ENCODE measurements around the gene AARS1.
"Not testable (repeated sequence)": the region's sequence is repeated elsewhere in the genome, so short reads cannot be mapped to it uniquely, and the experiment has no call there.

The AARS1 gene

DNA sequence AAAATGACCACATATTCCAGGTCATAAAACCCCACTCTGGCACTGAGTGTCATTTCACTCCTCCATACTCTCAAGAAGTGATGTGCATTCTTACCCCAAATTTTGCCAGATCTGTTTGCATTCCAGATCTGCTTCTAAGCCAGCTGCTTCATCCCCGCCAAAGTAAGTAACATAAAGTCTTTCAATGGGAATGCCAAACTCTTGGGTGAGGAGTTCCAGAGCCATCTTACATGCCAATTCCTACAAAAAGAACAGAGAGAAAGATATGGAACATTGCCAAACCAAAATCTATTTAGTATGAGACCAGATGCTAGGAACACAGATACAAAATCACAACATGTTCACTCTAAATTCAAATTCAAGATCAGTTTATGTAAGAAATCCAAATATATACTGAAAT is 12.9 kb downstream of the AARS1 start:
- TF ChIP-seq, protein P1, sequence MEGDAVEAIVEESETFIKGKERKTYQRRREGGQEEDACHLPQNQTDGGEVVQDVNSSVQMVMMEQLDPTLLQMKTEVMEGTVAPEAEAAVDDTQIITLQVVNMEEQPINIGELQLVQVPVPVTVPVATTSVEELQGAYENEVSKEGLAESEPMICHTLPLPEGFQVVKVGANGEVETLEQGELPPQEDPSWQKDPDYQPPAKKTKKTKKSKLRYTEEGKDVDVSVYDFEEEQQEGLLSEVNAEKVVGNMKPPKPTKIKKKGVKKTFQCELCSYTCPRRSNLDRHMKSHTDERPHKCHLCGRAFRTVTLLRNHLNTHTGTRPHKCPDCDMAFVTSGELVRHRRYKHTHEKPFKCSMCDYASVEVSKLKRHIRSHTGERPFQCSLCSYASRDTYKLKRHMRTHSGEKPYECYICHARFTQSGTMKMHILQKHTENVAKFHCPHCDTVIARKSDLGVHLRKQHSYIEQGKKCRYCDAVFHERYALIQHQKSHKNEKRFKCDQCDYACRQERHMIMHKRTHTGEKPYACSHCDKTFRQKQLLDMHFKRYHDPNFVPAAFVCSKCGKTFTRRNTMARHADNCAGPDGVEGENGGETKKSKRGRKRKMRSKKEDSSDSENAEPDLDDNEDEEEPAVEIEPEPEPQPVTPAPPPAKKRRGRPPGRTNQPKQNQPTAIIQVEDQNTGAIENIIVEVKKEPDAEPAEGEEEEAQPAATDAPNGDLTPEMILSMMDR (IDR thresholded peaks at IDR 0.05): no peak
- H3K27me3 Mint-ChIP-seq (ENCODE audit: low read depth, poor library complexity): peaks cover 4% of the 10 kb centered on the region
- H3K4me3 Mint-ChIP-seq: no peak overlapping the region
- DNase-seq: no peak
- no peak overlapping the region for H3K27ac Mint-ChIP-seq
- H3K9me3 Mint-ChIP-seq: no peaks in the 10 kb centered on the region
- H3K36me3 Mint-ChIP-seq (ENCODE audit: low read depth): peaks cover 79% of the 10 kb centered on the region
- H3K4me1 Mint-ChIP-seq: no peaks in the 10 kb centered on the region

DNA sequence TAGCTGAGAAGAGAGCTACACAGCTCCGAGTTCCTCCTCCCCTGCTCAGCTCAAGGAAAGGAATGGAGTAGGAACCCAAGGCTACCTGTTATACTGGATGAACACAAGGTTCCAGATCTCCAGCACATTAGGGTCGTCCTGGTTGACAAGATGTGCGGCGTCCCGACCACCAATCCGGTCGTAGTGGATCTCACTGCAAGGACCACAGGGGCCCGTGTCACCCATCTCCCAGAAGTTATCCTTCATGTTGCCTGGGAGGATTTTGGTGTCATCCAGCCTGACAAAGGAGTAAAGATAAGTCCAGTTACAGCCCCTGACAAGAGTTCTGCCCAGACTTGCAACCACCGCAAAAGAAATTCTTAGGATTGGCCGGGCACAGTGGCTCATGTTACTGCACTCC is 17.6 kb downstream of the AARS1 start:
- TF ChIP-seq, protein P1 (IDR thresholded peaks at IDR 0.05): no peak
- H3K9me3 Mint-ChIP-seq: no peaks in the 10 kb centered on the region
- H3K36me3 Mint-ChIP-seq (ENCODE audit: low read depth): peaks cover 80% of the 10 kb centered on the region
- DNase-seq: no peak
- H3K4me3 Mint-ChIP-seq: no peak overlapping the region
- H3K27me3 Mint-ChIP-seq (ENCODE audit: low read depth, poor library complexity): peaks cover 4% of the 10 kb centered on the region
- no peak overlapping the region for H3K27ac Mint-ChIP-seq
- H3K4me1 Mint-ChIP-seq: no peaks in the 10 kb centered on the region

DNA sequence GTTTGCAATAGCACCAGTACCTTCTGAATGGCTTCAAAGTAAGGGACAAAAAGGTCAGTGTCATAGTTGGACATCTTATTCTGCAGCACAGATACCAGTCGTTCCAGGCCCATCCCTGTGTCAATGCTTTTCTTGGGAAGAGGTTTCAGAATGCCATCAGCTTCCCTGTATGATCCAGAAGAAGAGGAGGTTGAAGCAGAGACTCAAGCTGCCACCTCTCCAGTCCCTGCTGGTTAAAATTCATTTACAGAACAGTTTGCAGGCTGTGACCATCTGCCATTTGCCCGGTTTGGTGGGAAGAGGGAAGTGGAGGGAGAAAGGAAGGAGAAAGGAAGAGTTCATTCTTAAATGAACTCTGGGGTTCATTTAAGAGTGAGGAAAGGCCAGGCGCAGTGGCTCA is 19.1 kb downstream of the AARS1 start:
- Mint-ChIP-seq H3K36me3 (ENCODE audit: low read depth) (peaks cover 80% of the 10 kb centered on the region), H3K4me3 (no peak overlapping the region), H3K4me1 (no peaks in the 10 kb centered on the region), H3K9me3 (no peaks in the 10 kb centered on the region), H3K27me3 (ENCODE audit: low read depth, poor library complexity) (peaks cover 4% of the 10 kb centered on the region), H3K27ac (no peak overlapping the region)
- DNase-seq: no peak
- TF ChIP-seq, protein P1 (IDR thresholded peaks at IDR 0.05): no peak

DNA sequence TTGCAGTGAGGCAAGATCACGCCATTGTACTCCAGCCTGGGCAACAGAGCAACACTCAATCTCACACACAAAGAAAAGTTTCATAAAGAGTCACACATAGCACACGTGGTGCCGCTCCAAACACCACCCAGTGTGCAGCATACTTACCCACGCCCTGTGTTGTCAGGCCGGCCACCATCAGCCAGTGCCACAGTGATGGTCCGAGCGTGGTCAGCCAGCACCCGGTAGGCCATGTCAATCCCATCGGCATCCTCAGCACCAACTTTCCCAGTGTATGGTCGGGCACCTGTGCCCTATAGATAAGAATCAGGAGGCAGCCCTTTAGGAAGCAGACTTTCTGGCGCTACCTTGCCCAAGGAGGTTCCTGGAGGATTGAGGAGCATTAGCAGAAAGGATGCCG is 19.8 kb downstream of the AARS1 start:
- Mint-ChIP-seq H3K4me3 (no peak overlapping the region), H3K27me3 (ENCODE audit: low read depth, poor library complexity) (peaks cover 3% of the 10 kb centered on the region), H3K36me3 (ENCODE audit: low read depth) (peaks cover 80% of the 10 kb centered on the region), H3K9me3 (no peaks in the 10 kb centered on the region), H3K27ac (no peak overlapping the region), H3K4me1 (no peaks in the 10 kb centered on the region)
- no peak for DNase-seq
- TF ChIP-seq, protein P1 (IDR thresholded peaks at IDR 0.05): no peak

DNA sequence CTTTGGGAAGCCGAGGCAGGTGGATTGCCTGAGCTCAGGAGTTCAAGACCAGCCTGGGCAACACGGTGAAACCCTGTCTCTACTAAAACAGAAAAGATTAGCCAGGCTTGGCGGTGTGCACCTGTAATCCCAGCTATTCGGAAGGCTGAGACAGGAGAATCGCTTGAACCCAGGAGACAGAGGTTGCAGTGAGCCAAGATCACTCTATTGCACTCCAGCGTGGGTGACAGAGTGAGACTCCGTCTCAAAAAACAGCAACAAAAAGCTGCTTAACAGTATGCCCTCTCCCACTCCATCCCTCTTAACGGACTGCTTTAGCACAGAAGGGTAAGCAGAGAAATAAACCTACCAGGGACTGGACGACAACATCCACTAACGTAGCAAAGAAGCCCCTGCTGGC is 21.4 kb downstream of the AARS1 start:
- Mint-ChIP-seq H3K27ac (peak overlapping the region; percentile 68), H3K36me3 (ENCODE audit: low read depth) (peaks cover 78% of the 10 kb centered on the region)
- not testable (repeated sequence) for DNase-seq; H3K27me3 Mint-ChIP-seq (ENCODE audit: low read depth, poor library complexity); H3K9me3 Mint-ChIP-seq; H3K4me1 Mint-ChIP-seq; H3K4me3 Mint-ChIP-seq

DNA sequence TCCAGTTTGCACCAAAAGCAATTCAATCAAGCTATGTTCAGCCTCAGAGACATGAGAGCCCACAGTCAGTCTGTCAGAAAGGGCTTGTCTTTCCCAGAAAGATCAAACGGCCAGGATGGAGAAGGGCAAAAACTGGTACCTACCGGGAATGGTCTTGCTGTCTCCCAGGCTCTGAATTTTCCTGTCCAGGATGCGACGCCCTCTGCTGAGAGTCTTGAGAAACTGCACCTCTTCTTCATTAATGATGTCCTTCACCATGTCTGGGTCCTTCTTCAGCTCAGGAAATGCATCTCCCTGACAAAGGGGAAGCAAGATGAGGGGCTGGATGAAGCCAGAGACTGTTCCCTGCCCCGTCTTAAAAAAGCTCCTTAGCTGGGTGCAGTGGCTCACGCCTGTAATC is 21.8 kb downstream of the AARS1 start:
- DNase-seq: peak; percentile 54

DNA sequence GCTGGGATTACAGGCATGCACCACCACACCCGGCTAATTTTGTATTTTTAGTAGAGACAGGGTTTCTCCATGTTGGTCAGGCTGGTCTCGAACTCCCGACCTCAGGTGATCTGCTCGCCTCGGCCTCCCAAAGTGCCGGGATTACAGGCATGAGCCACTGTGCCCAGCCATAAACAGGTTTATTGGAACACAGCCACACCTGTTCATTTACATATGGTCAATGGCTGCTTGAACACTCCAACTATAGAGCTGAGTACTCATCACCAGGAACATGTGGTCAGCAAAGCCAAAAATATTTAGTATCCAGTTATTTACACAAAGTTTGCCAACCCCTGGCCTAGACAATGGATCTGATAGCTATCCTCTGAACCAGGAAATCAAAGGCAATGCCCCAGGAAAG is 29.4 kb downstream of the AARS1 start:
- not testable (repeated sequence) for H3K4me1 Mint-ChIP-seq; H3K27me3 Mint-ChIP-seq (ENCODE audit: low read depth, poor library complexity); H3K27ac Mint-ChIP-seq; H3K4me3 Mint-ChIP-seq; H3K9me3 Mint-ChIP-seq; DNase-seq
- H3K36me3 Mint-ChIP-seq (ENCODE audit: low read depth): peaks cover 53% of the 10 kb centered on the region

More for the DNA sequence above, 21.8 kb downstream of the AARS1 start:
- H3K4me1 Mint-ChIP-seq: no peaks in the 10 kb centered on the region
- no peaks in the 10 kb centered on the region for H3K9me3 Mint-ChIP-seq
- H3K27me3 Mint-ChIP-seq (ENCODE audit: low read depth, poor library complexity): no peaks in the 10 kb centered on the region
- TF ChIP-seq, protein P1 (IDR thresholded peaks at IDR 0.05): peak; percentile 53
- H3K4me3 Mint-ChIP-seq: no peak overlapping the region
- H3K27ac Mint-ChIP-seq: peak overlapping the region; percentile 68
- H3K36me3 Mint-ChIP-seq (ENCODE audit: low read depth): peaks cover 77% of the 10 kb centered on the region
